IPS-20b (cell line): ENCODE measurements around the gene AZIN2.

ENCODE experiments used
- H3K27ac ChIP-seq: one replicate; pipeline ENCODE4 v1.5.1; 2013; ENCODE audit warnings: low read length
- H3K27me3 ChIP-seq: 2 replicates; pipeline ENCODE4 v1.6.1; 2013; ENCODE audit warnings: mild to moderate bottlenecking, low read length, inconsistent platforms; ENCODE audit not compliant: insufficient read depth
- H3K36me3 ChIP-seq: 2 replicates; pipeline ENCODE4 v1.6.1; 2013; ENCODE audit warnings: low read depth, mild to moderate bottlenecking, inconsistent platforms, low read length, moderate library complexity; ENCODE audit not compliant: insufficient read depth
- H3K4me1 ChIP-seq: 2 replicates; pipeline ENCODE4 v1.6.1; 2013; ENCODE audit warnings: mild to moderate bottlenecking, control low read depth, inconsistent platforms, low read length, moderate library complexity; ENCODE audit not compliant: insufficient read depth
- H3K4me3 ChIP-seq: 2 replicates; pipeline ENCODE4 v1.5.1; 2013; ENCODE audit warnings: mild to moderate bottlenecking, low read length, inconsistent platforms
- H3K9ac ChIP-seq: 2 replicates; pipeline ENCODE4 v1.6.1; 2013; ENCODE audit warnings: low read depth, mild to moderate bottlenecking, inconsistent platforms, low read length, moderate library complexity
- H3K9me3 ChIP-seq: 2 replicates; pipeline ENCODE4 v1.6.1; 2013; ENCODE audit warnings: mild to moderate bottlenecking, low read depth, low read length, inconsistent platforms; ENCODE audit not compliant: insufficient read depth

The AZIN2 gene

DNA sequence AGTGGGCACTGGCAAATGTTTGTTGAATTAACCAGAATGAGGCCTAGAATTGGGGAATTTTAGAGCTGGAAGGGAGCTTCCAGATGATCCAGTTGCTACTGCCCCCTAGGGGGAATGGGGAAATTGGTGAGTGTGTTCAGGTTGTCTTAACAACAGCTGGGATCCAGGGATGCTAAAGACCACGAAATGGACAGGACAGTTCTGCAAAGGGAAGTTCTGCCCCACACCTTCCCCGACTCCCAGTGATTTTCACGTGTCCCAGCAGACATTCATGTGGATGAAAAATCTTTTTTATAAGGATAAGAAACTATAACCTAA is 67.0 kb downstream of the AZIN2 start:
- Histone ChIP-seq H3K27ac (no peak overlapping the region), H3K27me3 (no peaks in the 10 kb centered on the region), H3K4me3 (no peak overlapping the region), H3K9me3 (no peaks in the 10 kb centered on the region), H3K36me3 (peaks cover 8% of the 10 kb centered on the region; the same call in 1 of the 2 replicates), H3K9ac (no peak overlapping the region), H3K4me1 (peaks cover 18% of the 10 kb centered on the region)

GRCh38 chr1:33148615-33149014 is 67.7 kb downstream of the AZIN2 start:
- no peak overlapping the region for H3K9ac ChIP-seq

GRCh38 chr1:33149453-33150190 is 68.7 kb downstream of the AZIN2 start:
- no peak overlapping the region for H3K4me3 ChIP-seq
- no peak overlapping the region for H3K9ac ChIP-seq
- H3K27me3 ChIP-seq: no peaks in the 10 kb centered on the region
- H3K4me1 ChIP-seq: peaks cover 26% of the 10 kb centered on the region
- no peaks in the 10 kb centered on the region for H3K9me3 ChIP-seq
- no peak overlapping the region for H3K27ac ChIP-seq
- H3K36me3 ChIP-seq: peaks cover 8% of the 10 kb centered on the region; the same call in 1 of the 2 replicates

More at GRCh38 chr1:33148615-33149014, 67.7 kb downstream of the AZIN2 start:
- Histone ChIP-seq H3K4me3 (no peak overlapping the region), H3K27ac (no peak overlapping the region), H3K4me1 (peaks cover 24% of the 10 kb centered on the region), H3K36me3 (peaks cover 8% of the 10 kb centered on the region; the same call in 1 of the 2 replicates), H3K9me3 (no peaks in the 10 kb centered on the region), H3K27me3 (no peaks in the 10 kb centered on the region)

- no peaks in the 10 kb centered on the region for H3K9me3 ChIP-seq
- H3K9ac ChIP-seq: peak overlapping the region; percentile 17; the same call in 1 of the 2 replicates
- H3K27ac ChIP-seq: no peak overlapping the region
- H3K36me3 ChIP-seq: peaks cover 8% of the 10 kb centered on the region; the same call in 1 of the 2 replicates
- H3K4me3 ChIP-seq: no peak overlapping the region
- H3K4me1 ChIP-seq: peaks cover 26% of the 10 kb centered on the region
- no peaks in the 10 kb centered on the region for H3K27me3 ChIP-seq
These were observed 69.6 kb downstream of the AZIN2 start for GRCh38 chr1:33150522-33150921.

DNA sequence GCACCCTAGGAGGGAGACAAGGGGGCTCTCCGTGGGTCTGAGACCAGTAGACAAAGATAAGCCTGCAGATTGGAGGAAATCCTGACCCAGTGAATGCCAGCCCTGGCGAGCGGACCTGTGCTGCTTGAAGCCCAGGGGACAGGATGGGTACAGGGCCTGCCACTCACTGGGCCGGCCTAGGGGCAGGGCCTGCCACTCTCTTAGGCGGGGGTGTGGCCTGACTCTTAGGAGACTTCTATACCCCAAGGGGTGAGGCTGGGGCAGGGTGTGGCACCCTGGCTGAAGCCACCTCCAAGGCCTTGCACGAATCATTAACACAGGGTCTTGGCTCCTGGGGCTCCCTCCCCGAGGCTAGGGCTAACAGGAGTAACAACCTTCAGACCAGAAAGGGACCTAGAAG is 70.2 kb downstream of the AZIN2 start:
- peaks cover 8% of the 10 kb centered on the region; the same call in 1 of the 2 replicates for H3K36me3 ChIP-seq
- H3K27ac ChIP-seq: peak overlapping the region; percentile 85
- H3K9ac ChIP-seq: peak overlapping the region; percentile 17
- H3K4me1 ChIP-seq: peaks cover 26% of the 10 kb centered on the region
- H3K4me3 ChIP-seq: no peak overlapping the region
- no peaks in the 10 kb centered on the region for H3K27me3 ChIP-seq
- H3K9me3 ChIP-seq: no peaks in the 10 kb centered on the region

- H3K9me3 ChIP-seq: no peaks in the 10 kb centered on the region
- peaks cover 3% of the 10 kb centered on the region; the same call in 1 of the 2 replicates for H3K36me3 ChIP-seq
- peak overlapping the region; percentile 74 for H3K27ac ChIP-seq
- peaks cover 26% of the 10 kb centered on the region for H3K4me1 ChIP-seq
- peak overlapping the region; percentile 59; the same call in 1 of the 2 replicates for H3K9ac ChIP-seq
- H3K27me3 ChIP-seq: no peaks in the 10 kb centered on the region
- no peak overlapping the region for H3K4me3 ChIP-seq
These were observed 71.9 kb downstream of the AZIN2 start for GRCh38 chr1:33152685-33153432.

DNA sequence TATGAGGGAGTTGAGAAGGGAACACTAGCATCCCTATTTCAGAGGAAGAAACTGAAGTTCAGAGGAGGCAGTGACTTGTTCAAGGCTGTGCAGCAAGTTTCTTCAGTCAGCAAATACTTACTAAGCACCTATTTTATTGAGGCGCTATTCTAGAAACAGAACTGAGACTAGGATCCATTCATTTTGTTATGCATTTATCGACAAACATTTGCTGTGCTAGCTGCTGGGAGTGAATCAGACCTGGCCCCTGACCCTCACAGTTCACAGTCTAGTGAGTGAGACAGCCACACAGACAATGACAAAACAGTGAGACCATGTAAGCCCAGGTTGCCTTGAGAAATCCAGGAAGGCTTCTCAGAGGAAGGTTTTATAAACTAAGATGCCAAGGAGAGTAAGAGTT is 72.7 kb downstream of the AZIN2 start:
- H3K27ac ChIP-seq: peak overlapping the region; percentile 74
- H3K27me3 ChIP-seq: no peaks in the 10 kb centered on the region
- peaks cover 10% of the 10 kb centered on the region for H3K36me3 ChIP-seq
- H3K9me3 ChIP-seq: no peaks in the 10 kb centered on the region
- H3K4me1 ChIP-seq: peaks cover 26% of the 10 kb centered on the region
- no peak overlapping the region for H3K4me3 ChIP-seq
- peak overlapping the region; percentile 59; the same call in 1 of the 2 replicates for H3K9ac ChIP-seq

- peaks cover 28% of the 10 kb centered on the region for H3K4me1 ChIP-seq
- H3K27me3 ChIP-seq: no peaks in the 10 kb centered on the region
- H3K9me3 ChIP-seq: no peaks in the 10 kb centered on the region
- H3K9ac ChIP-seq: no peak overlapping the region
- peaks cover 10% of the 10 kb centered on the region for H3K36me3 ChIP-seq
- H3K27ac ChIP-seq: no peak overlapping the region
- H3K4me3 ChIP-seq: no peak overlapping the region
These were observed 75.1 kb downstream of the AZIN2 start for GRCh38 chr1:33155877-33156538.

- Histone ChIP-seq H3K4me1 (peaks cover 21% of the 10 kb centered on the region), H3K27me3 (no peaks in the 10 kb centered on the region), H3K9me3 (no peaks in the 10 kb centered on the region), H3K4me3 (no peak overlapping the region), H3K27ac (no peak overlapping the region), H3K9ac (no peak overlapping the region), H3K36me3 (peaks cover 10% of the 10 kb centered on the region)
These were observed 76.2 kb downstream of the AZIN2 start for GRCh38 chr1:33157131-33157530.

- Histone ChIP-seq H3K9me3 (no peaks in the 10 kb centered on the region), H3K9ac (no peak overlapping the region), H3K27ac (no peak overlapping the region), H3K36me3 (peaks cover 10% of the 10 kb centered on the region), H3K27me3 (no peaks in the 10 kb centered on the region), H3K4me3 (no peak overlapping the region), H3K4me1 (peaks cover 16% of the 10 kb centered on the region; the same call in 1 of the 2 replicates)
These were observed 77.4 kb downstream of the AZIN2 start for GRCh38 chr1:33158366-33158765.

DNA sequence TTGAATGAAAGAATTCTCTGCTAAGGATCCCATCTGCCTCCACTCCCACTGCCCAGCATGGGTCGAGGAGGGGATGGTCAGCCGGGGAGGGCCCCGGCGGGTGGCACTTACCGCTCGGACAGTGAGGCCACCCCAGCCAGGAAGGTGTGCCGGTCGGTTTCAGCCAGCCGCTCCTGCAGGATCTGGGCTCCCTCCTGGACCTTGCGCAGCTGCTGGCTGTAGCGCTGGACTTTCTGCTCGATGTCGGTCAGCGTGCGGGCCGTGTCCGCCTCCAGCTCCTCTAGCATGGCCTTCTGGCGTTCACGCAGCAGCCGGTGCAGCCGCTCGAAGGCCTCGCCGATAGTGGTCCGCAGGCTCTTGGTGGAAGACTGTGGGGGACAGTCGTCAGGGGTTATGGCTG is 78.6 kb downstream of the AZIN2 start:
- no peaks in the 10 kb centered on the region for H3K27me3 ChIP-seq
- H3K4me3 ChIP-seq: no peak overlapping the region
- no peaks in the 10 kb centered on the region for H3K9me3 ChIP-seq
- H3K36me3 ChIP-seq: peaks cover 10% of the 10 kb centered on the region
- peaks cover 20% of the 10 kb centered on the region for H3K4me1 ChIP-seq
- H3K27ac ChIP-seq: no peak overlapping the region
- no peak overlapping the region for H3K9ac ChIP-seq
